WTC11 (cell line): Measurements from ENCODE around the gene ACTMAP. TPM values are rescaled to one million over a fixed set of nuclear protein-coding genes. Genes with fewer than 3 reads are reported as not detected.
"Not testable (repeated sequence)": the region's sequence is repeated elsewhere in the genome, so short reads cannot be mapped to it uniquely, and the experiment has no call there.

Experiments used
- ATAC-seq: fragments of 200-7000 bp; cut with Tn5 transposase; 2 replicates; pipeline ENCODE4 v1.10.0; 2021; ENCODE audit warnings: mild to moderate bottlenecking, moderate library complexity
- CTCF ChIA-PET: fragments of 300-600 bp; sonication (Branson Sonifier 250); formaldehyde crosslinking; loops from one replicate; lab custom pipeline; 2021; ENCODE audit warnings: antibody characterized with exemption; lab: Charles Lee
- POLR2A ChIA-PET: fragments of 350-600 bp; sonication (Branson Sonifier 250); formaldehyde crosslinking; loops from one replicate; lab custom pipeline; 2021; ENCODE audit warnings: antibody characterized with exemption; lab: Charles Lee
- DNase-seq: peaks from one replicate; pipeline ENCODE4 v3.0.0; 2021; ENCODE audit warnings: low spot score
- H3K27ac Mint-ChIP-seq: 2 replicates; pipeline ENCODE4 v1.8.0; 2021; ENCODE audit warnings: mixed read lengths
- H3K27me3 Mint-ChIP-seq: 2 replicates; pipeline ENCODE4 v1.8.0; 2021; ENCODE audit warnings: low read depth, mild to moderate bottlenecking, moderate library complexity, mixed read lengths
- H3K36me3 Mint-ChIP-seq: 2 replicates; pipeline ENCODE4 v1.8.0; 2021; ENCODE audit warnings: mixed read lengths
- H3K4me1 Mint-ChIP-seq: 2 replicates; pipeline ENCODE4 v1.8.0; 2022; ENCODE audit warnings: mixed read lengths
- H3K4me3 Mint-ChIP-seq: 2 replicates; pipeline ENCODE4 v1.8.0; 2021; ENCODE audit warnings: mild to moderate bottlenecking, moderate library complexity, mixed read lengths
- H3K9me3 Mint-ChIP-seq: 2 replicates; pipeline ENCODE4 v1.8.0; 2021; ENCODE audit warnings: mixed read lengths
- ARID4B ChIP-seq: sonication (generic); formaldehyde crosslinking; IDR thresholded peaks from 2 replicates; pipeline ENCODE4 v1.8.0; 2023; ENCODE audit warnings: missing genetic modification reagents, mild to moderate bottlenecking, borderline replicate concordance
- CDX4 ChIP-seq: fragments of 250-450 bp; sonication (Bioruptor Pico); IDR thresholded peaks from 2 replicates; pipeline ENCODE4 v1.9.0; 2021; ENCODE audit warnings: moderate library complexity, mild to moderate bottlenecking, inconsistent platforms, borderline replicate concordance
- E2F1 ChIP-seq: sonication (generic); formaldehyde crosslinking; IDR thresholded peaks from 2 replicates; pipeline ENCODE4 v1.8.0; 2022; ENCODE audit warnings: mild to moderate bottlenecking, missing genetic modification reagents
- ETV6 ChIP-seq: sonication (generic); formaldehyde crosslinking; IDR thresholded peaks from 2 replicates; pipeline ENCODE4 v1.8.1; 2022; ENCODE audit warnings: mild to moderate bottlenecking, missing genetic modification reagents
- FOXK1 ChIP-seq: sonication (generic); formaldehyde crosslinking; IDR thresholded peaks from 2 replicates; pipeline ENCODE4 v1.8.0; 2022; ENCODE audit warnings: mild to moderate bottlenecking, moderate library complexity, missing genetic modification reagents
- HMGA2 ChIP-seq: fragments of 250-450 bp; sonication (Bioruptor Pico); IDR thresholded peaks from 2 replicates; pipeline ENCODE4 v1.4.0; 2021; ENCODE audit warnings: mild to moderate bottlenecking, moderate library complexity
- IRF2 ChIP-seq: sonication (generic); formaldehyde crosslinking; IDR thresholded peaks from 2 replicates; pipeline ENCODE4 v1.8.0; 2022; ENCODE audit warnings: low read depth, missing genetic modification reagents, borderline replicate concordance
- KAT7 ChIP-seq: sonication (generic); formaldehyde crosslinking; IDR thresholded peaks from 2 replicates; pipeline ENCODE4 v1.8.1; 2023; ENCODE audit warnings: missing genetic modification reagents, mild to moderate bottlenecking, borderline replicate concordance
- MXD4 ChIP-seq: fragments of 250-450 bp; sonication (Bioruptor Pico); IDR thresholded peaks from 2 replicates; pipeline ENCODE4 v1.8.0; 2021; ENCODE audit warnings: mild to moderate bottlenecking, moderate library complexity, borderline replicate concordance
- NFATC4 ChIP-seq: fragments of 250-450 bp; sonication (Bioruptor Pico); IDR thresholded peaks from 2 replicates; pipeline ENCODE4 v1.9.0; 2021; ENCODE audit warnings: mild to moderate bottlenecking
- NFE2L1 ChIP-seq: sonication (generic); formaldehyde crosslinking; IDR thresholded peaks from 2 replicates; pipeline ENCODE4 v1.8.1; 2023; ENCODE audit warnings: missing genetic modification reagents
- NR2C2 ChIP-seq: sonication (generic); formaldehyde crosslinking; IDR thresholded peaks from 2 replicates; pipeline ENCODE4 v1.8.0; 2022; ENCODE audit warnings: mild to moderate bottlenecking, missing genetic modification reagents
- PRRX2 ChIP-seq: fragments of 250-450 bp; sonication (Bioruptor Pico); IDR thresholded peaks from 2 replicates; pipeline ENCODE4 v1.8.0; 2021; ENCODE audit warnings: mild to moderate bottlenecking
- SOX15 ChIP-seq: fragments of 250-450 bp; sonication (Bioruptor Pico); IDR thresholded peaks from 2 replicates; pipeline ENCODE4 v1.9.0; 2021; ENCODE audit warnings: mild to moderate bottlenecking
- TEAD4 ChIP-seq: sonication (generic); formaldehyde crosslinking; IDR thresholded peaks from 2 replicates; pipeline ENCODE4 v1.8.0; 2022; ENCODE audit warnings: mild to moderate bottlenecking, missing genetic modification reagents
- total RNA-seq: library from RNA; stranded (reverse); gene quantifications from 3 replicates; pipeline ENCODE4 v1.2.3, GENCODE V29; 2021
- TF ChIP-seq, protein P1 (sequence below): sonication (generic); formaldehyde crosslinking; IDR thresholded peaks from 2 replicates; pipeline ENCODE4 v1.8.1; 2022; ENCODE audit warnings: mild to moderate bottlenecking, moderate library complexity, missing genetic modification reagents
- TF ChIP-seq, protein P2 (sequence below): sonication (generic); formaldehyde crosslinking; IDR thresholded peaks from 2 replicates; pipeline ENCODE4 v1.8.0; 2022; ENCODE audit warnings: mild to moderate bottlenecking, missing genetic modification reagents
- TF ChIP-seq, protein P3 (sequence below): fragments of 250-450 bp; sonication (Bioruptor Pico); conservative IDR thresholded peaks from 2 replicates; pipeline ENCODE4 v1.9.0; 2021; ENCODE audit warnings: mild to moderate bottlenecking

Gene ACTMAP
- total RNA-seq, 1 experiment from 2014 or later = 29.6 TPM

- CTCF ChIA-PET = no interaction called here
- Mint-ChIP-seq H3K27me3 (no peaks in the 10 kb centered on the region), H3K36me3 (peaks cover 43% of the 10 kb centered on the region), H3K9me3 (no peaks in the 10 kb centered on the region), H3K4me3 (no peak overlapping the region)
- DNase-seq (no peak), ATAC-seq (no peak)
- POLR2A ChIA-PET = no interaction called here
- TF ChIP-seq IRF2 (CRISPR knock-in tag) (no peak), CDX4 (CRISPR knock-in tag) (no peak), NR2C2 (no peak), MXD4 (CRISPR knock-in tag) (no peak), ARID4B (CRISPR knock-in tag) (no peak), KAT7 (no peak), NFE2L1 (CRISPR knock-in tag) (no peak), FOXK1 (no peak)
- TF ChIP-seq, all 79 proteins: peak for 0
- Mint-ChIP-seq H3K4me1 (peaks cover 2% of the 10 kb centered on the region), H3K27ac (no peak overlapping the region)
These were observed 13.6 kb downstream of the ACTMAP start for GRCh38 chr19:40736661-40737060.

DNA sequence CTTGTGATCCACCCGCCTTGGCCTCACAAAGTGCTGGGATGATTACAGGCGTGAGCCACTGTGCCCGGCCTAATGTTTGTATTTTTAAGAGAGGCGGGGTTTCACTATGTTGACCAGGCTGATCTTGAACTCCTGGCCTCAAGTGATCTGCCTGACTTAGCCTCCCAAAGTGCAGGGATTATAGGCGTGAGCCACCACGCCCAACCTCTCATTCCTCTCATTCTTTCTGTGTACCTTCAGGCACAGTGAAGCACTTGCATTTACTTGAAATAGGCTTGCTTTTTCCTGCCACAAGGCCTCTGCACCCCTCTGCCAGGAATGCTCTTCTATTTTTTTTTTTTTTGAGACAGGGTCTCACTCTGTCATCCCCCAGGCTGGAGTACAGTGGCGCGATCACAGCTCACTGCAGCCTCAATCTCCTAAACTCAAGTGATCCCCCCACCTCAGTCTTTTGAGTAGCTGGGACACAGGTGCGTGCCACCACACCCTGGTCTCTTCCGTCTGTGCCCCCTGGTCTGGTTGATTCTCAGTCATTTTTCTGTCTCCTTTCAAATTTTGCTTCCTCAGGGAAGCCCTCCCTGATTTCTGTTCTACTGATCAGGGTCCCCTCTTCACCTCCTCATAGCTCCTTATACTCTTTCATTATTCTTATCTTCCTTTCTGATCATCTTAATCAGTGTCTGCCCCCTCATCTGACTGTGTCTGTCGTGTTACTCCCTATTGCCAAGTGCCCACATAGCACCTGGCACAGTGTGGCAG is 15.1 kb downstream of the ACTMAP start:
- Mint-ChIP-seq H3K36me3 (peaks cover 52% of the 10 kb centered on the region), H3K27ac (no peak overlapping the region), H3K9me3 (no peaks in the 10 kb centered on the region), H3K4me3 (no peak overlapping the region), H3K4me1 (no peaks in the 10 kb centered on the region), H3K27me3 (no peaks in the 10 kb centered on the region)
- TF ChIP-seq HMGA2 (CRISPR knock-in tag) (no peak), NR2C2 (no peak), E2F1 (no peak)
- TF ChIP-seq, protein P1, sequence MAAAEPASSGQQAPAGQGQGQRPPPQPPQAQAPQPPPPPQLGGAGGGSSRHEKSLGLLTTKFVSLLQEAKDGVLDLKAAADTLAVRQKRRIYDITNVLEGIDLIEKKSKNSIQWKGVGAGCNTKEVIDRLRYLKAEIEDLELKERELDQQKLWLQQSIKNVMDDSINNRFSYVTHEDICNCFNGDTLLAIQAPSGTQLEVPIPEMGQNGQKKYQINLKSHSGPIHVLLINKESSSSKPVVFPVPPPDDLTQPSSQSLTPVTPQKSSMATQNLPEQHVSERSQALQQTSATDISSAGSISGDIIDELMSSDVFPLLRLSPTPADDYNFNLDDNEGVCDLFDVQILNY = no peak
- ChIA-PET POLR2A (no interaction called here), CTCF (no interaction called here)
- DNase-seq = no peak
- ATAC-seq = no peak

GRCh38 chr19:40733149-40733548 is 17.1 kb downstream of the ACTMAP start:
- ATAC-seq (no peak), DNase-seq (no peak)
- CTCF ChIA-PET = no interaction called here
- Mint-ChIP-seq H3K27ac (no peak overlapping the region), H3K9me3 (no peaks in the 10 kb centered on the region), H3K4me1 (no peaks in the 10 kb centered on the region), H3K27me3 (no peaks in the 10 kb centered on the region), H3K36me3 (peaks cover 48% of the 10 kb centered on the region), H3K4me3 (no peak overlapping the region)
- POLR2A ChIA-PET = no interaction called here
- TF ChIP-seq PRRX2 (no peak), SOX15 (no peak), NFATC4 (CRISPR knock-in tag) (no peak), FOXK1 (no peak), TEAD4 (CRISPR knock-in tag) (no peak), ETV6 (CRISPR knock-in tag) (no peak), KAT7 (no peak)
- TF ChIP-seq, protein P2, sequence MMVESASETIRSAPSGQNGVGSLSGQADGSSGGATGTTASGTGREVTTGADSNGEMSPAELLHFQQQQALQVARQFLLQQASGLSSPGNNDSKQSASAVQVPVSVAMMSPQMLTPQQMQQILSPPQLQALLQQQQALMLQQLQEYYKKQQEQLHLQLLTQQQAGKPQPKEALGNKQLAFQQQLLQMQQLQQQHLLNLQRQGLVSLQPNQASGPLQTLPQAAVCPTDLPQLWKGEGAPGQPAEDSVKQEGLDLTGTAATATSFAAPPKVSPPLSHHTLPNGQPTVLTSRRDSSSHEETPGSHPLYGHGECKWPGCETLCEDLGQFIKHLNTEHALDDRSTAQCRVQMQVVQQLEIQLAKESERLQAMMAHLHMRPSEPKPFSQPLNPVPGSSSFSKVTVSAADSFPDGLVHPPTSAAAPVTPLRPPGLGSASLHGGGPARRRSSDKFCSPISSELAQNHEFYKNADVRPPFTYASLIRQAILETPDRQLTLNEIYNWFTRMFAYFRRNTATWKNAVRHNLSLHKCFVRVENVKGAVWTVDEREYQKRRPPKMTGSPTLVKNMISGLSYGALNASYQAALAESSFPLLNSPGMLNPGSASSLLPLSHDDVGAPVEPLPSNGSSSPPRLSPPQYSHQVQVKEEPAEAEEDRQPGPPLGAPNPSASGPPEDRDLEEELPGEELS (CRISPR knock-in tag) = no peak
- TF ChIP-seq, protein P3, sequence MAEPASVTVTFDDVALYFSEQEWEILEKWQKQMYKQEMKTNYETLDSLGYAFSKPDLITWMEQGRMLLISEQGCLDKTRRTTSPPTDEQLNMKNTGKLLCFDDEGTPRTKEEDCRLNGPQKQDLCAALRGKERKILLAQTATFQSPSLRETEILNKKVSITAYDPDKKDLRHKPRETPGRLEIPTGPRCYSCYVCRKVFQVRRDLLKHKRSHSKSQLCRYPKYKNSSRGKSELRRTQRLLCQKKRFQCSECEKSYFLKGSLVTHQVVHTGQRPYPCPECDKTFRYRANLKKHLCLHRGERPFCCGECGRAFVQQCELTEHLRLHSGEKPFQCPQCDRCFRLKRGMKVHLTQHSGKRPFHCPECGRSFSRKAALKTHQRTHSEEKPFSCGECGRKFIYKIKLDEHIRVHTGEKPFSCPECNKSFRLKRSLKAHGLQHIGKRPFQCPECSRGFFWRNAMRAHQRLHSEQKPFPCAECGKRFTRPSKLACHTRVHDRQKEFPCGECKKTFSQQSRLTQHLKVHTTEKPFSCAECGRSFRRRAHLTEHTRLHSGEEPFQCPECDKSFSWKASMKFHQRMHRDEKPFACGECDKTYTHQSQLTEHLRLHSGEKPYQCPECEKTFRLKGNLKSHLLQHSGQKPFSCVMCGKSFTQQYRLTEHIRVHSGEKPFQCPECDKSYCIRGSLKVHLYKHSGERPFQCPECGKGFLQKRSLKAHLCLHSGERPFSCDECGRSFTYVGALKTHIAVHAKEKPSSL = no peak

DNA sequence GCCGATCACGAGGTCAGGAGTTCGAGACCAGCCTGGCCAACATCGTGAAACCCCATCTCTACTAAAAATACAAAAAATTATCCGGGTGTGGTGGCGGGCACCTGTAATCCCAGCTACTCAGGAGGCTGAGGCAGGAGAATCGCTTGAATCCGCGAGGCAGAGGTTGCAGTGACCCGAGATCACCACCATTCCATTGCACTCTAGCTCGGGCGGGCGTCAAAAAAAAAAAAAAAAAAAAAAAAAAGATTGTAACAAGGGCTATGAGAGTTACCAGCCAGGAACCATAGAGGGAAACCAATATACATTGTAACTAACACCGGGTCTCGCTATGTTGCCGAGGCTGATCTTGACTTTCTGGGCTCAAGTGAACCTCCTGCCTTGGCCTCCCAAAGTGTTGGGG is 18.0 kb downstream of the ACTMAP start:
- POLR2A ChIA-PET = interaction anchor here (0.6 to 0.7 kb wide), 2 partner anchors 112 to 1762 kb away, joined by 3 read pairs; no protein-coding TSS in a partner anchor
- CTCF ChIA-PET, DNase-seq, ATAC-seq, H3K27me3 Mint-ChIP-seq, H3K27ac Mint-ChIP-seq, H3K4me1 Mint-ChIP-seq, H3K9me3 Mint-ChIP-seq, H3K4me3 Mint-ChIP-seq: not testable (repeated sequence)
- peaks cover 47% of the 10 kb centered on the region for H3K36me3 Mint-ChIP-seq
